AG04450 (cell line): ENCODE results near the gene SSR4. TPM values are rescaled to one million over a fixed set of nuclear protein-coding genes. Genes with fewer than 3 reads are reported as not detected.
"Not testable (repeated sequence)": the region's sequence is repeated elsewhere in the genome, so short reads cannot be mapped to it uniquely, and the experiment has no call there.

Experiments
- CTCF ChIA-PET: fragments of 300-600, 350-600 bp; formaldehyde crosslinking; extraction: SDS; loops from one replicate; lab custom pipeline; 2022; ENCODE audit warnings: antibody characterized with exemption, inconsistent platforms; lab: Charles Lee
- POLR2A ChIA-PET: fragments of 350-600 bp; formaldehyde crosslinking; extraction: SDS; loops from one replicate; lab custom pipeline; 2021; ENCODE audit warnings: antibody characterized with exemption, inconsistent platforms; lab: Yijun Ruan, JAX
- DNase-seq: peaks from one replicate; pipeline ENCODE4 v3.0.0-alpha.2; 2011; ENCODE audit warnings: low read depth, low spot score
- H3K27ac ChIP-seq: one replicate; pipeline ENCODE4 v1.5.1; 2012; ENCODE audit warnings: low read depth, low read length, control low read depth
- H3K27me3 ChIP-seq: one replicate; pipeline ENCODE4 v1.6.0; 2012; ENCODE audit warnings: low read length; ENCODE audit not compliant: control insufficient read depth, insufficient read depth
- H3K4me3 ChIP-seq: 2 replicates; pipeline ENCODE4 v1.5.1; 2011; ENCODE audit warnings: mild to moderate bottlenecking, low read depth, low read length, control low read depth
- H3K9me3 ChIP-seq: 2 replicates; pipeline ENCODE4 v1.5.1; 2012; ENCODE audit warnings: low read length; ENCODE audit not compliant: control insufficient read depth, insufficient read depth
- CTCF ChIP-seq: IDR thresholded peaks from 2 replicates; pipeline ENCODE4 v1.5.1; 2011; ENCODE audit warnings: low read depth, low read length, control low read depth, inconsistent platforms
- polyA minus RNA-seq: library from RNA; depleted of rRNA, polyadenylated mRNA; stranded (reverse); fragments of >200 nt; gene quantifications from 2 replicates; pipeline ENCODE4 v1.2.3, GENCODE V29; 2011; rRNA and poly(A)+ RNA removed
- polyA plus RNA-seq: library from polyadenylated mRNA; depleted of rRNA; stranded (reverse); fragments of >200 nt; gene quantifications from 2 replicates; pipeline ENCODE4 v1.2.3, GENCODE V29; 2011; rRNA removed

Gene SSR4
- polyA plus RNA-seq (277 and 363 TPM in 2 replicates), polyA minus RNA-seq (101 and 131 TPM in 2 replicates)

DNA sequence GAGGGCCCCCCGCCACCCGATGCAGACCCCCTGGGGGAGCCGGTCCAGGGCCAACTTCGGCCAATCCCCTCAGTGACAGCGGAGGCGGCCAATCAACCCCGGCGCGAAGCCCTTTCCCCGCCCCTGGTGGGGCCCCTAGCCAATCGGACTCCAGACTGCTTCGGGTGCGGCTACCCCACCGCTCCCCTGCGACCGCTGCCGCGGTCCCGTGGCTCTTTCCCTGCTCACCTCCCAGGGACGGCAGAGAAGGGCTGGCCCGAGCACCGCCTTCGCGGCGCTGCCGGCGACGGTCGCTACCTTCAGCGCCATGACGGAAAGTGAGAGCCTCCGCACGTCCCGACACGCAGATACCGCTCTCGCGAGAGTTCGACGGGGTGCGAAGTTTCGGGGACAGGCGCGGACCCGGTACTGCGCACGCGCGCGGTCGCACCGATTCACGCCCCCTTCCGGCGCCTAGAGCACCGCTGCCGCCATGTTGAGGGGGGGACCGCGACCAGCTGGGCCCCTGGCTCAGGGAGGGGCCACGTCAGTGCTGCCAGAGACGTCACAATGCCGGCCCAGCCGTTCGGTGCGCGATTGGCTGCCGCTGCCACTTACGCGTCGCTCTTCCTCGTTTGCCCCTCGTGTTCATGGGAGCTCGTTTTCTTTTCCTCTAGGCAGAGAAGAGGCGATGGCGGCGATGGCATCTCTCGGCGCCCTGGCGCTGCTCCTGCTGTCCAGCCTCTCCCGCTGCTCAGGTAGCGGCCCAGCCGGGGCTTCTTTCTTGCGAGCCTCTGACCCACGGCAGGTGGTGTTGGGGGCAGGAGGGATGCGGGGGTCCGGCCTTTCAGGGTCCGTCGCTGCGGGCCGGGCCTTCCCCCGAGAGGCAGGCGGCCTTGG lies at the start of gene SSR4, which contains the start of gene IDH3G:
TSS of gene SSR4 (plus strand) at position 651 of the 879 bp plus-strand sequence. CDS start at position 671, 20 bp downstream.
TSS of gene IDH3G (minus strand) at position 358 of the 879 bp plus-strand sequence. CDS start at position 309, 49 bp downstream.
- ChIA-PET POLR2A (interaction anchor here (0.8 to 1.4 kb wide), 6 partner anchors 8 to 176 kb away, joined by 3 to 6 read pairs (median 4); partner anchors contain the start of genes NAA10 and SRPK3), CTCF (interaction anchor here (1.6 to 1.7 kb wide), 2 partner anchors 129 to 131 kb away, joined by 3 to 5 read pairs; no protein-coding TSS in a partner anchor)

GRCh38 chrX:153745067-153745433 lies 49.4 kb upstream of the SSR4 start:
- DNase-seq, H3K27ac ChIP-seq, POLR2A ChIA-PET, H3K4me3 ChIP-seq, H3K27me3 ChIP-seq, CTCF ChIA-PET, H3K9me3 ChIP-seq: not testable (repeated sequence)

More for the DNA sequence above, at the start of gene SSR4, which contains the start of gene IDH3G:
- Histone ChIP-seq H3K4me3 (peak within 1 kb of the TSS; percentile 82), H3K9me3 (no peaks in the 10 kb centered on the region; the same call in 1 of the 2 replicates), H3K27ac (peak within 1 kb of the TSS; percentile 92), H3K27me3 (no peaks in the 10 kb centered on the region)
- TF ChIP-seq CTCF: no peak
- peak; percentile 88 for DNase-seq

GRCh38 chrX:153746359-153746758 lies 48.1 kb upstream of the SSR4 start:
- H3K27me3 ChIP-seq: peaks cover 6% of the 10 kb centered on the region
- ChIA-PET CTCF (no interaction called here), POLR2A (no interaction called here)
- no peaks in the 10 kb centered on the region; the same call in 1 of the 2 replicates for H3K9me3 ChIP-seq
- no peak for DNase-seq
- no peak for TF ChIP-seq CTCF
- no peak overlapping the region for H3K27ac ChIP-seq
- no peak overlapping the region for H3K4me3 ChIP-seq

GRCh38 chrX:153746991-153747390 lies 47.5 kb upstream of the SSR4 start:
- H3K9me3 ChIP-seq, H3K27me3 ChIP-seq, POLR2A ChIA-PET, H3K27ac ChIP-seq, CTCF ChIA-PET, H3K4me3 ChIP-seq, DNase-seq: not testable (repeated sequence)

- H3K4me3 ChIP-seq, H3K27me3 ChIP-seq, H3K9me3 ChIP-seq, POLR2A ChIA-PET, DNase-seq, H3K27ac ChIP-seq: not testable (repeated sequence)
- CTCF ChIA-PET: interaction anchor here (0.6 kb wide), 1 partner anchor 198 kb away, joined by 3 read pairs; no protein-coding TSS in a partner anchor
Observed at GRCh38 chrX:153749017-153749416, 45.5 kb upstream of the SSR4 start.

- CTCF ChIA-PET: no interaction called here
Observed at GRCh38 chrX:153750127-153750774, 44.2 kb upstream of the SSR4 start.

More at GRCh38 chrX:153750127-153750774, 44.2 kb upstream of the SSR4 start:
- POLR2A ChIA-PET: no interaction called here
- no peak for TF ChIP-seq CTCF
- H3K9me3 ChIP-seq: no peaks in the 10 kb centered on the region
- H3K4me3 ChIP-seq: no peak overlapping the region
- H3K27ac ChIP-seq: no peak overlapping the region
- no peak for DNase-seq
- H3K27me3 ChIP-seq: peaks cover 6% of the 10 kb centered on the region
